Gastroesophageal sphincter (tissue), 3 donors: ENCODE data around the gene EGFR.

Source experiments
- CTCF ChIP-seq, 4 experiments: fragments of 200-600 bp in 2 of 4; fragments of 450-650 bp in 2 of 4; sonication (generic) in 1 of 4; IDR thresholded peaks; one replicate each; pipeline ENCODE4 v1.5.1; 2017 to 2019; ENCODE audit warnings: antibody characterized with exemption in 4 of 4, mild to moderate bottlenecking in 2 of 4, moderate library complexity in 2 of 4
- EP300 ChIP-seq: sonication (generic); formaldehyde crosslinking; IDR thresholded peaks from one replicate; pipeline ENCODE4 v1.6.1; 2017; ENCODE audit warnings: antibody characterized with exemption, mild to moderate bottlenecking

- TF ChIP-seq EP300: no peak
- TF ChIP-seq CTCF (IDR thresholded peaks at IDR 0.05): no peak
Measured at GRCh38 chr7:54986716-54987115, 32.1 kb upstream of the EGFR start.
